Upper lobe of left lung (tissue), 4 donors: ENCODE results near the gene YY2.

Experiments used
- CTCF ChIP-seq, 6 experiments: fragments of 450-650 bp in 4 of 6; fragments of 200-600 bp in 2 of 6; sonication (generic) in 2 of 6; IDR thresholded peaks; one replicate each; pipeline ENCODE4 v1.5.1; 2016 to 2019; ENCODE audit warnings: antibody characterized with exemption in 6 of 6
- EP300 ChIP-seq, 4 donors: sonication (generic); formaldehyde crosslinking; IDR thresholded peaks; one replicate each; pipeline ENCODE4 v1.5.1; 2017; ENCODE audit warnings: antibody characterized with exemption in 4 of 4, control low read depth in 2 of 4
- POLR2A ChIP-seq, 4 donors: fragments of 450-650 bp; IDR thresholded peaks; one replicate each; pipeline ENCODE4 v1.5.1; 2016 to 2017; ENCODE audit warnings: antibody characterized with exemption in 4 of 4, mild to moderate bottlenecking in 2 of 4
- POLR2AphosphoS5 ChIP-seq, 2 donors: sonication (generic); formaldehyde crosslinking; IDR thresholded peaks; one replicate each; pipeline ENCODE4 v1.5.1; 2017; ENCODE audit warnings: antibody characterized with exemption in 2 of 2

- TF ChIP-seq EP300 (IDR thresholded peaks at IDR 0.05) (no peak), POLR2AphosphoS5 (IDR thresholded peaks at IDR 0.05) (no peak), CTCF (IDR thresholded peaks at IDR 0.05) (no peak), POLR2A (IDR thresholded peaks at IDR 0.05) (no peak)
Measured at GRCh38 chrX:21806691-21807090, 49.1 kb upstream of the YY2 start.
